ENCODE measurements around the gene TNFRSF4. TPM values are rescaled to one million over a fixed set of nuclear protein-coding genes. Genes with fewer than 3 reads are reported as not detected.

Gene TNFRSF4
- total RNA-seq, 4 donors from 2014 or later: 0.39 to 3.7 (median 0.97) TPM

- peaks cover 0 to 4% (median 0%) of the 10 kb centered on the region in 4 donors for H3K9me3 ChIP-seq
- peaks cover 0 to 6% (median 0%) of the 10 kb centered on the region in 4 donors for H3K4me1 ChIP-seq
- no peak overlapping the region for H3K27ac ChIP-seq
- no peak for TF ChIP-seq EP300 (IDR thresholded peaks at IDR 0.05)
- no peak for TF ChIP-seq POLR2A (IDR thresholded peaks at IDR 0.05)
- TF ChIP-seq CTCF (IDR thresholded peaks at IDR 0.05): no peak
- WGBS, 2 donors: 70% methylated on average over 18 to 20 of the region's 21 CpGs
- DNase-seq (ENCODE audit: low spot score in 2 of 2): no peak
- H3K36me3 ChIP-seq: no peaks in the 10 kb centered on the region
- no peak overlapping the region for H3K4me3 ChIP-seq
- peaks cover 0 to 52% of the 10 kb centered on the region in 2 donors for H3K27me3 ChIP-seq
These were observed 30.7 kb downstream of the TNFRSF4 start for GRCh38 chr1:1183221-1183747.

GRCh38 chr1:1182491-1183220, 31.3 kb downstream of the TNFRSF4 start:
- Histone ChIP-seq H3K36me3 (no peaks in the 10 kb centered on the region), H3K4me3 (no peak overlapping the region), H3K9me3 (peaks cover 0 to 3% (median 0%) of the 10 kb centered on the region in 4 donors), H3K4me1 (peaks cover 0 to 6% (median 0%) of the 10 kb centered on the region in 4 donors), H3K27me3 (peaks cover 0 to 59% of the 10 kb centered on the region in 2 donors), H3K27ac (no peak overlapping the region)
- TF ChIP-seq CTCF (IDR thresholded peaks at IDR 0.05) (no peak), POLR2A (IDR thresholded peaks at IDR 0.05) (no peak), EP300 (IDR thresholded peaks at IDR 0.05) (no peak)
- WGBS, 2 donors: 49 to 60% methylated on average over 28 of the region's 39 CpGs
- DNase-seq (ENCODE audit: low spot score in 2 of 2): no peak

GRCh38 chr1:1181938-1182410, 32.0 kb downstream of the TNFRSF4 start:
- TF ChIP-seq CTCF (IDR thresholded peaks at IDR 0.05) (no peak), EP300 (IDR thresholded peaks at IDR 0.05) (no peak), POLR2A (IDR thresholded peaks at IDR 0.05) (no peak)
- Histone ChIP-seq H3K4me1 (peaks cover 0 to 6% (median 0%) of the 10 kb centered on the region in 4 donors), H3K27me3 (peaks cover 0 to 66% of the 10 kb centered on the region in 2 donors), H3K9me3 (no peaks in the 10 kb centered on the region), H3K4me3 (no peak overlapping the region), H3K36me3 (no peaks in the 10 kb centered on the region), H3K27ac (no peak overlapping the region)
- 72 to 77% methylated on average over 21 of the region's 21 CpGs for WGBS, 2 donors
- no peak for DNase-seq (ENCODE audit: low spot score in 2 of 2)

GRCh38 chr1:1181129-1181937, 32.6 kb downstream of the TNFRSF4 start:
- no peak overlapping the region for H3K4me3 ChIP-seq
- TF ChIP-seq CTCF (IDR thresholded peaks at IDR 0.05) (no peak), POLR2A (IDR thresholded peaks at IDR 0.05) (no peak), EP300 (IDR thresholded peaks at IDR 0.05) (no peak)
- H3K9me3 ChIP-seq: no peaks in the 10 kb centered on the region
- H3K27ac ChIP-seq: no peak overlapping the region
- no peak for DNase-seq (ENCODE audit: low spot score in 2 of 2)
- H3K36me3 ChIP-seq: no peaks in the 10 kb centered on the region
- H3K27me3 ChIP-seq: peaks cover 0 to 72% of the 10 kb centered on the region in 2 donors
- 79 to 83% methylated on average over 23 to 26 of the region's 26 CpGs for whole genome bisulfite sequencing, 2 donors
- H3K4me1 ChIP-seq: peaks cover 0 to 6% (median 0%) of the 10 kb centered on the region in 4 donors

Measured in tibial nerve (tissue), 4 donors.